ENCODE results near the gene ADGRD2.

DNA sequence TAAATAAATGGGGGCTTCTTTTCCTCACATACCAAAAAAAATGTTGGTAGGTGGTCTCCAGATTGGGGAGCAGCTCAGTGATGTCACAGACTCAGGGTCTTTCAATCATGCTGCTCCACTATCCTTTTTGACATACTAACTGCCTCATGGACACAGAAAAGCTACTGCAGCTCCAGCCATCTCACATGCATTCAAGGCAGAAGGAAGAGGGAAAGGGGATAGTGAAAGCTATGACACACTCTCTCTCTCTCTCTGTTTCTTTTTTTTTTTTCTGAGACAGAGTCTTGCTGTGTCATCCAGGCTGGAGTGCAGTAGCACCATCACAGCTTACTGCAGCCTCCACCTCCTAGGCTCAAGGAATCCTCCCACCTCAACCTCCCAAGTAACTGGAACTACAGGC, 7.9 kb upstream of the ADGRD2 start:
- TF ChIP-seq POLR2AphosphoS5 (IDR thresholded peaks at IDR 0.05), result no peak
- no peak for TF ChIP-seq CTCF (IDR thresholded peaks at IDR 0.05)
